AG04450 (cell line): ENCODE measurements around the gene RXRB. TPM values are rescaled to one million over a fixed set of nuclear protein-coding genes. Genes with fewer than 3 reads are reported as not detected.
"Not testable (repeated sequence)": the region's sequence is repeated elsewhere in the genome, so short reads cannot be mapped to it uniquely, and the experiment has no call there.

Experiments
- CTCF ChIA-PET: fragments of 300-600, 350-600 bp; formaldehyde crosslinking; extraction: SDS; loops from one replicate; lab custom pipeline; 2022; ENCODE audit warnings: antibody characterized with exemption, inconsistent platforms; lab: Charles Lee
- POLR2A ChIA-PET: fragments of 350-600 bp; formaldehyde crosslinking; extraction: SDS; loops from one replicate; lab custom pipeline; 2021; ENCODE audit warnings: antibody characterized with exemption, inconsistent platforms; lab: Yijun Ruan, JAX
- DNase-seq: peaks from one replicate; pipeline ENCODE4 v3.0.0-alpha.2; 2011; ENCODE audit warnings: low read depth, low spot score
- H3K27ac ChIP-seq: one replicate; pipeline ENCODE4 v1.5.1; 2012; ENCODE audit warnings: low read depth, low read length, control low read depth
- H3K27me3 ChIP-seq: one replicate; pipeline ENCODE4 v1.6.0; 2012; ENCODE audit warnings: low read length; ENCODE audit not compliant: control insufficient read depth, insufficient read depth
- H3K4me3 ChIP-seq: 2 replicates; pipeline ENCODE4 v1.5.1; 2011; ENCODE audit warnings: mild to moderate bottlenecking, low read depth, low read length, control low read depth
- H3K9me3 ChIP-seq: 2 replicates; pipeline ENCODE4 v1.5.1; 2012; ENCODE audit warnings: low read length; ENCODE audit not compliant: control insufficient read depth, insufficient read depth
- CTCF ChIP-seq: IDR thresholded peaks from 2 replicates; pipeline ENCODE4 v1.5.1; 2011; ENCODE audit warnings: low read depth, low read length, control low read depth, inconsistent platforms
- polyA plus RNA-seq: library from polyadenylated mRNA; depleted of rRNA; stranded (reverse); fragments of >200 nt; gene quantifications from 2 replicates; pipeline ENCODE4 v1.2.3, GENCODE V29; 2011

Gene RXRB
- polyA plus RNA-seq, 1 experiment = 38.5 TPM

GRCh38 chr6:33236328-33236727 lies 35.9 kb upstream of the RXRB start:
- H3K27me3 ChIP-seq = peaks cover 36% of the 10 kb centered on the region
- CTCF ChIA-PET = interaction anchor here (1.0 to 8.3 kb wide), 2 partner anchors 10 to 13 kb away, joined by 4 to 48 read pairs; no protein-coding TSS in a partner anchor

GRCh38 chr6:33235221-33235634 lies 34.8 kb upstream of the RXRB start:
- no peak overlapping the region for H3K4me3 ChIP-seq
- ChIA-PET POLR2A (no interaction called here), CTCF (interaction anchor here (1.0 to 8.3 kb wide), 2 partner anchors 12 to 14 kb away, joined by 4 to 48 read pairs; no protein-coding TSS in a partner anchor)
- H3K9me3 ChIP-seq = no peaks in the 10 kb centered on the region
- DNase-seq = no peak
- peaks cover 33% of the 10 kb centered on the region for H3K27me3 ChIP-seq
- H3K27ac ChIP-seq = no peak overlapping the region
- no peak for TF ChIP-seq CTCF

More at GRCh38 chr6:33236328-33236727, 35.9 kb upstream of the RXRB start:
- TF ChIP-seq CTCF = no peak
- Histone ChIP-seq H3K4me3 (no peak overlapping the region), H3K27ac (no peak overlapping the region), H3K9me3 (no peaks in the 10 kb centered on the region)
- DNase-seq = no peak
- POLR2A ChIA-PET = no interaction called here

GRCh38 chr6:33226503-33227120 lies 26.1 kb upstream of the RXRB start:
- POLR2A ChIA-PET = interaction anchor here (0.7 kb wide), 1 partner anchor 12 kb away, joined by 3 read pairs; no protein-coding TSS in a partner anchor
- not testable (repeated sequence) for H3K27me3 ChIP-seq, H3K9me3 ChIP-seq, DNase-seq, H3K4me3 ChIP-seq, H3K27ac ChIP-seq
- CTCF ChIA-PET = interaction anchor here (0.6 to 2.6 kb wide), 3 partner anchors 22 to 27 kb away, joined by 5 to 13 read pairs (median 6); no protein-coding TSS in a partner anchor

- Histone ChIP-seq H3K4me3 (no peak overlapping the region), H3K27ac (no peak overlapping the region), H3K9me3 (no peaks in the 10 kb centered on the region), H3K27me3 (peaks cover 14% of the 10 kb centered on the region)
- no peak for DNase-seq
- no peak for TF ChIP-seq CTCF
- POLR2A ChIA-PET = no interaction called here
- CTCF ChIA-PET = no interaction called here
Measured at GRCh38 chr6:33217681-33218080, 17.2 kb upstream of the RXRB start.

- TF ChIP-seq CTCF = no peak
- no peak for DNase-seq
- POLR2A ChIA-PET = no interaction called here
- CTCF ChIA-PET = no interaction called here
- no peak overlapping the region for H3K4me3 ChIP-seq
- no peaks in the 10 kb centered on the region for H3K9me3 ChIP-seq
- no peak overlapping the region for H3K27ac ChIP-seq
- H3K27me3 ChIP-seq = peaks cover 14% of the 10 kb centered on the region
Measured at GRCh38 chr6:33217246-33217645, 16.8 kb upstream of the RXRB start.
